Smooth muscle cell (in vitro differentiated cells): ENCODE data around the gene C5orf47. TPM values are rescaled to one million over a fixed set of nuclear protein-coding genes. Genes with fewer than 3 reads are reported as not detected.

ENCODE experiments used
- DNase-seq: peaks from one replicate; lab custom pipeline; 2025; ENCODE audit not compliant: unreplicated experiment; lab: John Stamatoyannopoulos, UW
- H2AFZ ChIP-seq: fragments of 200-600 bp; sonication (generic); 2 replicates; pipeline ENCODE4 v1.6.0; 2016; ENCODE audit warnings: antibody characterized with exemption, low read depth, mild to moderate bottlenecking
- H3F3A ChIP-seq: fragments of 200-600 bp; sonication (generic); 2 replicates; pipeline ENCODE4 v1.6.0; 2017; ENCODE audit warnings: antibody characterized with exemption, low read depth
- H3K27ac ChIP-seq: fragments of 200-600 bp; sonication (generic); 2 replicates; pipeline ENCODE4 v1.5.1; 2016; ENCODE audit warnings: low read depth, mild to moderate bottlenecking
- H3K27me3 ChIP-seq: fragments of 200-600 bp; sonication (generic); 2 replicates; pipeline ENCODE4 v1.6.1; 2016; ENCODE audit warnings: low read depth, mild to moderate bottlenecking
- H3K36me3 ChIP-seq: fragments of 200-600 bp; sonication (generic); 2 replicates; pipeline ENCODE4 v1.5.1; 2016; ENCODE audit warnings: low read depth
- H3K4me1 ChIP-seq: fragments of 200-600 bp; sonication (generic); 2 replicates; pipeline ENCODE4 v1.5.1; 2016; ENCODE audit warnings: low read depth
- H3K4me2 ChIP-seq: fragments of 200-600 bp; sonication (generic); 2 replicates; pipeline ENCODE4 v1.6.0; 2016; ENCODE audit warnings: mild to moderate bottlenecking
- H3K4me3 ChIP-seq: fragments of 200-600 bp; sonication (generic); 2 replicates; pipeline ENCODE4 v1.5.1; 2016; ENCODE audit warnings: mild to moderate bottlenecking
- H3K79me2 ChIP-seq: fragments of 200-600 bp; sonication (generic); 2 replicates; pipeline ENCODE4 v1.6.0; 2016; ENCODE audit warnings: low read depth, mild to moderate bottlenecking
- H3K9ac ChIP-seq: fragments of 200-600 bp; sonication (generic); 2 replicates; pipeline ENCODE4 v1.6.0; 2016; ENCODE audit warnings: low read depth
- H3K9me3 ChIP-seq: fragments of 200-600 bp; sonication (generic); replicated peaks from 2 replicates; pipeline ENCODE4 v1.5.1; 2016; ENCODE audit warnings: low read depth
- H4K20me1 ChIP-seq: fragments of 200-600 bp; sonication (generic); 2 replicates; pipeline ENCODE4 v1.6.0; 2016; ENCODE audit warnings: low read depth
- CTCF ChIP-seq: fragments of 200-600 bp; sonication (generic); IDR thresholded peaks from 2 replicates; pipeline ENCODE4 v1.5.1; 2017; ENCODE audit warnings: borderline replicate concordance, mild to moderate bottlenecking, antibody characterized with exemption; ENCODE audit not compliant: insufficient read depth, poor library complexity, severe bottlenecking
- WGBS: methylation state at CpG from one replicate; pipeline ENCODE4 v1.1.7; 2016; ENCODE audit warnings: low lambda C conversion rate; 5-methylcytosine and 5-hydroxymethylcytosine counted together
- polyA plus RNA-seq: library from polyadenylated mRNA; unstranded; fragments of >200 nt; fragmentation: Nextera tagmentation; extraction: Ambion mirVana; gene quantifications from 2 replicates; pipeline ENCODE4 v1.2.1, GENCODE V29; 2016
- total RNA-seq: library from RNA; depleted of rRNA; stranded (reverse); fragments of >200 nt; gene quantifications from 2 replicates; pipeline ENCODE4 v1.2.3, GENCODE V29; 2014

The C5orf47 gene
- total and polyA plus RNA-seq, 2 experiments from 2014 or later = not detected

- Histone ChIP-seq H2AFZ (no peak overlapping the region), H3K4me2 (no peak overlapping the region), H3K79me2 (no peaks in the 10 kb centered on the region), H3K9me3 (no peaks in the 10 kb centered on the region), H3K4me1 (peaks cover 4% of the 10 kb centered on the region), H4K20me1 (no peaks in the 10 kb centered on the region), H3K27me3 (no peaks in the 10 kb centered on the region), H3F3A (no peaks in the 10 kb centered on the region), H3K27ac (no peak overlapping the region), H3K9ac (no peak overlapping the region), H3K36me3 (peaks cover 12% of the 10 kb centered on the region), H3K4me3 (no peak overlapping the region)
- no peak for DNase-seq
- no peak for TF ChIP-seq CTCF
- 25% methylated on average over 2 of the region's 2 CpGs for WGBS
These were observed 38.1 kb upstream of the C5orf47 start for GRCh38 chr5:173950829-173951228.

- H4K20me1 ChIP-seq = no peaks in the 10 kb centered on the region
- TF ChIP-seq CTCF = no peak
- WGBS = 85% methylated on average over 5 of the region's 5 CpGs
- peak overlapping the region; percentile 69 for H3K27ac ChIP-seq
- H3K4me3 ChIP-seq = no peak overlapping the region
- no peaks in the 10 kb centered on the region for H3K79me2 ChIP-seq
- no peaks in the 10 kb centered on the region for H3K27me3 ChIP-seq
- DNase-seq = no peak
- H2AFZ ChIP-seq = no peak overlapping the region
- H3K4me2 ChIP-seq = no peak overlapping the region
- H3K9me3 ChIP-seq = no peaks in the 10 kb centered on the region
- H3K4me1 ChIP-seq = peaks cover 4% of the 10 kb centered on the region
- H3F3A ChIP-seq = no peaks in the 10 kb centered on the region
- no peak overlapping the region for H3K9ac ChIP-seq
- H3K36me3 ChIP-seq = peaks cover 12% of the 10 kb centered on the region
These were observed 35.4 kb upstream of the C5orf47 start for GRCh38 chr5:173953528-173954090.

- Histone ChIP-seq H3K27ac (peak overlapping the region; percentile 69), H3K36me3 (peaks cover 12% of the 10 kb centered on the region), H3K9ac (no peak overlapping the region), H3K4me2 (peak overlapping the region; percentile 27), H3K79me2 (no peaks in the 10 kb centered on the region), H3K4me1 (peaks cover 4% of the 10 kb centered on the region), H3F3A (no peaks in the 10 kb centered on the region), H2AFZ (no peak overlapping the region), H3K4me3 (no peak overlapping the region), H4K20me1 (no peaks in the 10 kb centered on the region), H3K27me3 (no peaks in the 10 kb centered on the region), H3K9me3 (no peaks in the 10 kb centered on the region)
- TF ChIP-seq CTCF = no peak
- DNase-seq = no peak
- WGBS = 50% methylated on average over 6 of the region's 6 CpGs
These were observed 34.1 kb upstream of the C5orf47 start for GRCh38 chr5:173954671-173955521.
